VCaP (cell line): Measurements from ENCODE around the gene RBBP8.

Source experiments
- H3K27ac ChIP-seq: fragments of 450-650 bp; 2 replicates; pipeline ENCODE4 v1.5.1; 2017
- CTCF ChIP-seq: fragments of 450-650 bp; conservative IDR thresholded peaks from 2 replicates; pipeline ENCODE4 v1.5.1; 2017; ENCODE audit warnings: mild to moderate bottlenecking, moderate library complexity

RBBP8 gene

GRCh38 chr18:23059541-23060465 lies 126.7 kb downstream of the RBBP8 start:
- no peak overlapping the region for H3K27ac ChIP-seq
- TF ChIP-seq CTCF, result no peak

GRCh38 chr18:23062011-23062410 lies 128.9 kb downstream of the RBBP8 start:
- no peak for TF ChIP-seq CTCF
- no peak overlapping the region for H3K27ac ChIP-seq

GRCh38 chr18:23063502-23063901 lies 130.4 kb downstream of the RBBP8 start:
- H3K27ac ChIP-seq, result no peak overlapping the region
- no peak for TF ChIP-seq CTCF

DNA sequence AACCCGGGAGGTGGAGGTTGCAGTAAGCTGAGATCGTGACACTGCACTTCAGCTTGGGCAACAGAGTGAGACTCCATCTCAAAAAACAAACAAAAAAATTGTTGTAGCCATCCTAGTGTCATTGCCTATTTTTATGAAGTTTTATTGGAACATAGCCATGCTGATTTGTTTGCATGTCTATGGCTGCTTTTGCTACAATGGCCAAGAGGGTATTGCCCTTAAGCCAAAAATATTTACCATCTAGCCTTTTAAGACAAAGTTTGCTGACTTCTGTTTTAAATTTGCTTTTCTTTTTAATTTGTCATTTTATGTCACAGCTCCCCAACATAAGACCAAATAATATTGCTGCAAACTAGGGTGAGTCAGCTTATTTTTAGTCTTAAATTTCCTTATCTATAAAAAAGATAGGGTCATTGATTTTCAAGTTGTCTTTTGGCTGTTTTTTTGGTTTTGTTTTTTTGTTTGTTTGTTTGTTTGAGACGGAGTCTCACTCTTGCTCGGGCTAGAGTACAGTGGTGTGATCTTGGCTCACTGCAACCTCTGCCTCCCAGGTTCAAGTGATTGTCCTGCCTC lies 132.2 kb downstream of the RBBP8 start:
- no peak for TF ChIP-seq CTCF

GRCh38 chr18:23066060-23066459 lies 132.9 kb downstream of the RBBP8 start:
- no peak for TF ChIP-seq CTCF
- H3K27ac ChIP-seq, result no peak overlapping the region; the same call in 1 of the 2 replicates

More for the DNA sequence above, 132.2 kb downstream of the RBBP8 start:
- H3K27ac ChIP-seq, result no peak overlapping the region

DNA sequence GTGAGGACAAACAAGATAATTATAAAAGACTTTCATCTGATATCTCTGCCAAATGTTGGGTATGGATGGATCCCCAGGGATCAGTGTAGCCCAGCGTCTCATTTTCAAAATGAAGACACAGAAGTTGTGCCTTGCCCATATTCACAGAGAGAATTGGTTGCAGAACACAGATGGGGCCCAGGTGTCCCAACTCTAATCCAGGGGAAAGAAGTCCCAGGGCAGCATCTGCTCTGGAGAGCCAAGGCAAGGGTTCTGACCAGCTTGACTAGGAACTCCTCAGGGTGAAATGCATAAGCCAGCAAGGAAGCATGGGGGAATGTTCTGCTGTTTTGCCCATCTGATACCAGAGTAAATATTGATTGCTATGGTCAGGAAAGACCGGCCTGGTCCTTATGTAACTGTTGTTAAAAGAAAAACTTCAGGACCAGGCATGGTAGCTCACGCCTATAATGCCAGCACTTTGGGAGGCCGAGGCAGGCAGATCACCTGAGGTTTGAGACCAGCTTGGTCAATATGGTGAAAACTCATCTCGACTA lies 133.4 kb downstream of the RBBP8 start:
- no peak overlapping the region; the same call in 1 of the 2 replicates for H3K27ac ChIP-seq
- no peak for TF ChIP-seq CTCF

DNA sequence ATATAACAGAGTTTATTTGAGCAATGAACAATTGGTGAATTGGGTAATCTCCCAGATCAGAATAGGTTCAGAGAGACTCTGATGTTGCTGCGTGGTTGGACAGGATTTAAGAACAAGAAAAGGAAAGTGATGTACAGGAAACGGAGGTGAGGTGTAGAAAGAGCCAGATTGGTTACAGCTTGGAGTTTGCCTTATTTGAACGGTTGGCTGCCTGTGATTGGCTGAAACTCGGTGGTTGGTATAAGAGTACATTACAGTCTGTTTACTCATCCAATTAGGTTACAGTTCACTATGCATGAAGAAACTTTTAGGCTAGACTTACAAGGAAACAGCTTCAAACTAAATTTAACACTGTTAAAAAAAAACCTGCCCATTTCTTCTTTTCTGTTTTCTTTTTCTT lies 134.1 kb downstream of the RBBP8 start:
- TF ChIP-seq CTCF, result no peak
- H3K27ac ChIP-seq, result no peak overlapping the region; the same call in 1 of the 2 replicates
